ENCODE data around the gene LCN1.

Gene LCN1

DNA sequence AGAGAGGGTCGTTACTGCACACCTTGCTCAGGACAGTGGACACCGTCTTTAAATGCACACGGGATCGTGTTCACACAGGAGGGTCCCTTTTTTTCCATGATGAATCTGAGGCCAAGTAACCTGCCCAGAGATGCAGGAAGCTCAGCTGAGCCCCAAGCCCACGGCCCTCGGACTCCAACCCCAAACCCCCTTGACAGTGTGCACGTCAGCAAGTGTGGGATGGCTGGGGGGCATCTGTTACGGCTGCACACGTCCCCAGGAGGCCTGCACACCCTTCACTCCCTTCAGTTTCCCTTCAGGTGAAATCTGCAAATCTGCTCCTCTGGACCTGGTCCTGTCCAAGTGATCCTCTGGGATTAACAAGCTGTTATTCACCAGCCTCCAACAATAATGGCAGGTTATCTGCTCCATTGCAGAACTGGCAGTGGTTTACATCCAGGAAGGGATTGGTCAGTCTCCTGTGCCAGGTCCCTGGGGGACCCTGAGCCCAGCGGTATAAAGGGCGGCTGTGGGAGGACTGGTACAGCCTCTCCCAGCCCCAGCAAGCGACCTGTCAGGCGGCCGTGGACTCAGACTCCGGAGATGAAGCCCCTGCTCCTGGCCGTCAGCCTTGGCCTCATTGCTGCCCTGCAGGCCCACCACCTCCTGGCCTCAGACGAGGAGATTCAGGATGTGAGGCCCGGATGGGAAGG is at the start of gene LCN1:
Gene LCN1, plus strand, starts transcription at position 525 of the 692 bp plus-strand sequence. Its CDS starts 58 bp downstream, at position 583.
- no peak for DNase-seq (ENCODE audit: low spot score)

DNA sequence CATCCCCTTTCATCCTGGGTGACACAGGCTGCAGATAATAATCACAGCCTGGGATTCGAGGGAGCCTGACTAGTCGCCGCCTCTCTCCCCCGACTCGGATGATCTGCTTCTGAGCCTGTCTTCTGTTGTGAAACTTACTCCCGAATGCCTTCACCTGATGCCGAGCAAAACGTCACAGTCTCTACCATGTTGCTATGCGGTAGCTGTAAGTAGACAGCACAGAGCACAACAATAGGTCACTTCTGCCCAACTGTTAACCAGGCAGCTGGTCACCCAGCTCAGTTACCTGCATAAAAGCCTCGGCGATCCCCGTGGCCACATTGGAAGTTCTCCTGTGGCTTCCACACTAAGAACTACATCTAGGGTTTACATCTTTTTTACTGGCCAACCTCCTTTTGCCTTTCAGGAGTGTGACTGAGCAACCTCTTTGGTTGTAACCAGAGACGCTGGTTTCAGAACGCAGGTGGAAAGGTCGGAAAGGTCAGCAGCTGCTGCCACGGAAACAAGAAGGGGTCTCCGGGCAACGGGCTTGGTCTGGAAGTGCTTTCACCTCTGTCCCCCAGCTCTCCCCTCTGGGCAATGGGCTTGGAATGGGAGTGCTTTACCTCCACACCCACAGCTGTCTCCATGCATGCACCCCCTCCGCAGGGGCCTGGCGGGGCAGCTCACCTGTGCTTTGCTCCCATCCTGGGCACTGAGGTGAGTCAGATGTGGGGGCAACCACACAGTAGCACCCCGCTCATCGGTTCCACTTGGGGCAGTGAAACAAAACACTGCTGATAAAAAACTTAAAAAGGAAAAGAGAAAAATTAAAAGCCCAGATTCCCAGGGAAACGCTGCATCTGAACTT is 49.2 kb upstream of the LCN1 start:
- DNase-seq (ENCODE audit: low spot score), result no peak

GRCh38 chr9:135473972-135474543 is 47.2 kb upstream of the LCN1 start:
- no peak for DNase-seq (ENCODE audit: low spot score)

DNA sequence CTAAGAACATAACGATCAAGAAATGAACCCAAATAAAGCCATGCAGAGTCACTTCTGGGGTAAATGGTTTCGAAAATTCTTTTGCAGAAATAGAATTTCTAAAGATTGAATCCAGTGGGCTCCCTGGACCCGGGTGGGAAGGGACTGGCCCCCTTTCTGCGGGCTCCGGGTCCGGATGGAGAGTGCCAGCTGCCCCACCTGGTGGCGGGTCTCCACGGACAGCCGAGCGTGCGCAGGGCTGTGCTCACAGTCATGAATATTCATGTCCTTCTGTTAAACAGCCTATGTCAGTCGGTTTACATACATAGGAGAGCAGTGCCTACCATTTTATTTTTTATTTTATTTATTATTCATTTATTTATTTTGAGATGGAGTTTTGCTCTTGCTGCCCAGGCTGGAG is 46.3 kb upstream of the LCN1 start:
- DNase-seq (ENCODE audit: low spot score), result no peak

DNA sequence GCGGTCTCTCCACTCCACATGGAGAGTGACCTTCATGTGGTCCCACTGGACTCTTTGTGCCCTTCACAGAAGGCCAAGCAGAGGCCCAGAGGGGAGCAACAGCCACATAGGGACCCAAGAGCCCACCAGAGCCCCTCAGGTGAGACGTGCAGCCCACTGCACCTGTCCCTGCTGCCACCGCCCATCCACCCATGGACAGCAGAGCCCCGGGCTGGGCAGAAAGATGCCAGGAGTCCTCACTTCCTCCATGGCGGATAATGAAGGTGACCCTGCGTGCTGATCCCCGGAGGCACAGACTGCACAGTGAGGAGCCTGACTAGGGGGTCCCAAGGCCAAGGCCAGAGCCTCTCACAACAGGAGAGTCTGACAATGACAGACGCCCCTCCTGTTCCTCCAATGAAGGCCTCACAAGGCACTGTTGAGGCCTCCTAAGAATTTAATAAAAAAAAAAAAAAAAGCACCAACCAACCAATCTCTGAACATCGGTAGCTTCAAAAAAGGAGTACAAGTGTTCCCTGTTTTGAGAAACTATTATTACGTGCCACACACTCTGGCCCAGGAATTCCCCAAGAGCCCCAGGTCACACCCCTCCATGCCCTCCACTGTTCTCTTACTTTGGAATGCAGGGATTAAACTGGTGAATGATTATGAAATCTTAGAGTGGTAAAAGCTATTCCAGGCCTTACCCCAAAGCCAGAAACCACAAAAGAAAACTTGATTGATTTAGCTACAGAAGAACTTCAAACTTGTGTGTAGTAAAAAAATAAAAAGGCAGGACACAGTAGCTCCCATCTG is 44.5 kb upstream of the LCN1 start:
- no peak for DNase-seq (ENCODE audit: low spot score)

GRCh38 chr9:135478191-135478590 is 43.0 kb upstream of the LCN1 start:
- DNase-seq (ENCODE audit: low spot score), result no peak

DNA sequence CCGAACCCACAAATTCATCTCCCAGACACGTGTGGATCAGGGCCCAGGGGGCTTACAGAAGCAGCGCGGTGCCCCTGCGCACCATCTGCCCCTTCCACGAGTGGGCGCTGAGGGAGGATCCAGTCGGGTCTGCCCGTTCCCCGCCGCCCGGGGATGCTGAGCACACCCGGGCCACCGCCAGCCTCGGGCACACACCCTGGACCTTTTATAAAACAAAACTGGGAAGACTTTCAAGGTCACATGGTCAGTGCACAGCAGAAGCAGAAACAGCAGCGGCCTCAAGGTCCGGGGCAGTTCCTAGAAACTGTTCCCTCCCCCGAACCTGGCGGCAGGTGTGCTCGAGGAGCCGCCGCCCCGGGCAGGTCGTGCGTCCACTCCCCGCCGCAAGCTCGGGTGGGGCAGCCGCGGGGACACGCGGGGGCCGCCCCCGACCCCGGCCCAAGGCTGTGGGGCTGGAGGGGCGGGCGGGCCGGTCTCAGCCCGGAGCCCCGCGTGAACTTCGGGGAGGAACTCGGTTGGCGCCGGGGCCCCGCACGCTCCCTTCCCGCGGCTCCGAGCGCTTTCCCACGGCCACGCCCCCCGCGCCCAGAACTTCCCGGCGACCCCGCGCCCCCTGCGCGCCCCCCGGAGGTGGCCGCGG is 42.3 kb upstream of the LCN1 start:
- DNase-seq (ENCODE audit: low spot score), result peak; percentile 51

DNA sequence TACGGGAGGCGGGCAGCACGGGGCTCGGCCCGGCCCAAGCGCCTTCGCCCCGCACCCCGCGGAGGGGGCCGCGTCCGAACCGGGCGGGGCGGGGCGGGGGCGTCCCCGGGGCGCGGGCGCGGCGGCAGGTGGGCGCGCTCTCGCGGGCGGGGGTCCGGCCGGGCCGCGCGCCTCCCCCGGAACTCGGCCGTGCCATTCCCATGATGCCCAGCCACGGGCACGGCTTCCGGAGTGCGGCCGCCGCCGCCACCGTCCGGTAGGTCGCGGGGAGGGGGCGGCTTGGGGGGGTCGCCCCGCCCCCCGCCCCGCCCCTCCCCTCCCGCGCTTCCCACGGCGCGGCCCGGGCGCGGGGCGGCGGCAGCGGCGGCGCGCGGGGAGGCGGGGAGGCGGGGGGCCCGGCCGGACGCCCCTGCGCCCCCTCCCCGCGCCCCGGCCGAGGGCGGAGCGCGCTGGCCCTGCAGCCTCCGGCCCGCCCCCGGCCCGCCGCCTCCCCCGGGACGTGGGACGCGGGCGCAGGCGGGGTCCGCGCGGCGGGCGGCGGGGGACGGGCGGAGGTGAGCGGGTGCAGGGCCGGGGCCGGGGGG is 41.7 kb upstream of the LCN1 start, which contains the start of gene PPP1R26:
Gene PPP1R26, plus strand, starts transcription at position 314 of the 584 bp plus-strand sequence. CDS start 4,729 bp downstream, outside the sequence.
- DNase-seq (ENCODE audit: low spot score), result peak; percentile 41

- DNase-seq (ENCODE audit: low spot score), result peak; percentile 74
Measured at GRCh38 chr9:135480071-135480939, 40.9 kb upstream of the LCN1 start.

GRCh38 chr9:135480940-135481310 is 40.3 kb upstream of the LCN1 start:
- no peak for DNase-seq (ENCODE audit: low spot score)

- no peak for DNase-seq (ENCODE audit: low spot score)
Measured at GRCh38 chr9:135482015-135482754, 39.1 kb upstream of the LCN1 start.

- DNase-seq (ENCODE audit: low spot score), result no peak
Measured at GRCh38 chr9:135484460-135485277, 36.6 kb upstream of the LCN1 start.

DNA sequence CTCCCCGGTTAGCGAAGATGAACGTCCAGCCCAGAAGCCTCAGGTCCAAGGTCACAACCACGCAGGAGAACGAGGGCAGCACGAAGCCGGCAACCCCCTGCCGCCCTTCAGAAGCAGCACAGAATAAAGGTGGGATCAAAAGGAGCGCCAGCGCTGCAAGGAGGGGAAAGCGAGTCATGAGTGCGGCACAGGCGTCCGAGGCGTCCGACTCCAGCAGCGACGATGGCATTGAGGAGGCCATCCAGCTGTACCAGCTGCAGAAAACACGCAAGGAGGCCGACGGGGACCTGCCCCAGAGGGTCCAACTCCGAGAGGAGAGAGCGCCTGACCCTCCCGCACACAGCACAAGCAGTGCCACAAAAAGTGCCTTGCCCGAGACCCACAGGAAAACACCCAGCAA is 35.9 kb upstream of the LCN1 start:
- no peak for DNase-seq (ENCODE audit: low spot score)

DNA sequence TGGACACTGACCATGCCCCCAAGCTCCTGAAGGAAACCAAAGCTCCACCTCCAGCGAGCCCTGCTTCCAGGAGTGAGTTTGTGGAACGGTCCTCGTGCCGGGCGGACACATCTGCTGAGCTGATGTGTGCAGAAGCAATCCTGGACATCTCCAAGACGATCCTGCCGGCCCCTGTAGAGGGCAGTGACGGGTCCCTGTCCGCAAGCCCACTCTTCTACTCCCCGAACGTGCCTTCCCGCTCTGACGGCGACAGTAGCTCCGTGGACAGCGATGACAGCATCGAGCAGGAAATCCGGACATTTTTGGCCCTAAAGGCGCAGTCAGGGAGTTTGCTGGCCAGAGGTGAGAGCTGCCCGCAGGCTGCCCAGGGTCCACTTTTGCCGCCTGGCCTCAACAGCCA is 35.4 kb upstream of the LCN1 start:
- DNase-seq (ENCODE audit: low spot score), result no peak

DNA sequence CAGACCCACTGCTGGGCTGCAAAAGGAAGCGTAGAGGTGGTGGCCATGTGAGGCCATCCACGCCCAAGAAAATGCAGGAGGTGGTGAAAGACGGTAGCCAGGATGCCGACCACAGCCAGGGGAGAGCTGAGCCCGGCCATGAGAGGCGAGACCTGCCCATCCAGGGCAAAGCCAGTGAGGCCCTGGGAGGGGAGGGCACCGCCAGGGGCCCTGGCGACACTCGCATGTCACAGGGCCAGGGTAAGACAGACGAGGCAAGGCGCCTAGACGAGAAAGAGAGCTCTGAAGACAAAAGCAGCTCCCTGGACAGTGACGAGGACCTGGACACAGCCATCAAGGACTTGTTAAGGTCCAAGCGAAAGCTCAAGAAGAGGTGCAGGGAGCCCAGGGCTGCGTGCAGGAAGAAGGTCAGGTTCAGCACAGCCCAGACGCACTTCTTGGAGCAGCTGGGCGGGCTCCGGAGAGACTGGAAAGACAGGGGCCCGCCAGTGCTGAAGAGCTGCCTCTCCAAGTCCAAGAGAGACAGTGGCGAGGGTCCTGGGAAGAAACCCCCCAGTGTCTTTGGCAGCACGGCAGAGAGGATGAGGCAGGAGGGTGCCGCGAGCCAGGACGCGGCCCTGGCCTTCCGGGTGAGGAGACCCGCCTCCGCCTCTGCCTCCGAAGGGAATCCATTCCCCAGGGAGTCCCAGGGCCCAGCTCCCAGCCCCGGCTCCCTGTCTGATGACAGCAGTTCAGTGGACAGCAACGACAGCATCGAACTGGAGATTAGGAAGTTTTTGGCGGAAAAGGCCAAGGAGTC is 34.8 kb upstream of the LCN1 start:
- DNase-seq (ENCODE audit: low spot score), result no peak

GRCh38 chr9:135487281-135488012 is 33.8 kb upstream of the LCN1 start:
- DNase-seq (ENCODE audit: low spot score), result no peak

DNA sequence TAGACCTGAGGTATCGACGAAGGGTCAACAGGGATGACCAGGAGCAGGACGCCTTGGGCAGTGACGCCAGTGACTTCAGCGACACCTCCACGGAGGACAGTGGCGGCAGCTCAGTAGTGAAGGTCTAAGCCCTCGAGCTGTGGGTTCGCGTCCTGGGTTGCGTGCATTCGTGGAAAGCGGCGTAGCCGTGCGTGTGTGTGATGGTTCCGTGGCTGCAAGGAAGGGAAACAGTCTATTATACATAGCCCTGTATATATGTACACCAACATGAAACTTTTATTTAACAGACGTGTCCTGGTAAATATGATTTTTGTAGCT is 33.3 kb upstream of the LCN1 start:
- no peak for DNase-seq (ENCODE audit: low spot score)

All from AG08396 (cell line).